GM18499 (cell line): Measurements from ENCODE around the gene STAB2.

ENCODE experiments used
- ATAC-seq: cut with Tn5 transposase; IDR thresholded peaks from one replicate; pipeline ENCODE4 v1.9.1; 2021; ENCODE audit warnings: moderate number of reproducible peaks; ENCODE audit not compliant: insufficient read depth, unreplicated experiment

STAB2 gene

GRCh38 chr12:103772367-103773108, 185.5 kb downstream of the STAB2 start:
- ATAC-seq = no peak

- no peak for ATAC-seq
Measured at GRCh38 chr12:103773109-103773910, 186.2 kb downstream of the STAB2 start.

GRCh38 chr12:103774977-103775560, 188.0 kb downstream of the STAB2 start:
- no peak for ATAC-seq

GRCh38 chr12:103778781-103779180, 191.7 kb downstream of the STAB2 start:
- no peak for ATAC-seq

GRCh38 chr12:103779410-103780092, 192.5 kb downstream of the STAB2 start:
- ATAC-seq = no peak

GRCh38 chr12:103780093-103780440, 193.0 kb downstream of the STAB2 start:
- ATAC-seq = no peak

- no peak for ATAC-seq
Measured at GRCh38 chr12:103780992-103781391, 193.9 kb downstream of the STAB2 start.

- ATAC-seq = no peak
Measured at GRCh38 chr12:103782399-103782798, 195.3 kb downstream of the STAB2 start.

GRCh38 chr12:103783744-103784664, 196.9 kb downstream of the STAB2 start:
- no peak for ATAC-seq

GRCh38 chr12:103785243-103786031, 198.4 kb downstream of the STAB2 start:
- ATAC-seq = no peak

GRCh38 chr12:103786201-103786600, 199.1 kb downstream of the STAB2 start:
- ATAC-seq = no peak

- ATAC-seq = no peak
Measured at GRCh38 chr12:103791350-103791920, 204.4 kb downstream of the STAB2 start.

GRCh38 chr12:103793046-103793445, 206.0 kb downstream of the STAB2 start:
- ATAC-seq = no peak

GRCh38 chr12:103793512-103794045, 206.5 kb downstream of the STAB2 start:
- no peak for ATAC-seq

GRCh38 chr12:103794309-103795213, 207.5 kb downstream of the STAB2 start:
- no peak for ATAC-seq

GRCh38 chr12:103798586-103798985, 211.5 kb downstream of the STAB2 start:
- ATAC-seq = no peak

- ATAC-seq = no peak
Measured at GRCh38 chr12:103799504-103799856, 212.4 kb downstream of the STAB2 start.
